ENCODE data around the gene UBAC2.

The UBAC2 gene

DNA sequence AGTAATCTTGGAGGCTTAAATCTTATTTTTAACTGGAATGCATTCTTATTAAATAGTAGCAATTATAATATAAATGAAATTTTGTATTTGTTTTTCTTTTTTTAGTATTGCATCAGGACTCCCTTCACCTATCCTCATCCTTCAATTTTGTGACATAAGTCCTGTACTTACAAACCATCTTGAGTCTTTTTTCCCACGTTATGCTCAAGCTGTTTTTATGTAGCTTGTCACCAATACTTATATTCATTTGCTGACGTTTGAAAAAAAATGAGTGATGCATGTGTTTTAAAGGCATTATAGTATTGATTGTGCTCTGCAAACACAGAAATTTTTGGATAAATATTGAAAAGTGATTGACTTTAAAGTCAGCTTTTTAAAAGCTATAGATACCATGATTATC is 56.6 kb downstream of the UBAC2 start:
- peaks cover 5 to 24% (median 14%) of the 10 kb centered on the region in 4 experiments for H3K36me3 ChIP-seq (ENCODE audit: control insufficient read depth in 4 of 4, insufficient read depth in 4 of 4, low read length in 3 of 4)
- no CpG with 5 or more reads among the region's 2 CpGs for WGBS (ENCODE audit: insufficient coverage)
- DNase-seq = no peak
- no peaks in the 10 kb centered on the region for H3K27me3 ChIP-seq (replicated peaks in 2 of 5; ENCODE audit: control insufficient read depth in 4 of 5, insufficient read depth in 5 of 5, low read length in 4 of 5)
- no peak overlapping the region for H3K4me3 ChIP-seq (ENCODE audit: control insufficient read depth in 1 of 7, extremely low read depth in 1 of 7, insufficient read depth in 4 of 7, low read depth in 2 of 7, low read length in 6 of 7)
- no peaks in the 10 kb centered on the region for H3K9me3 ChIP-seq (ENCODE audit: control extremely low read depth in 1 of 5, control insufficient read depth in 4 of 5, insufficient read depth in 2 of 5, low read depth in 1 of 5, low read length in 4 of 5)
- POLR2A ChIA-PET = interaction anchor here (1.5 kb wide), 1 partner anchor 57 kb away, joined by 5 read pairs; no protein-coding TSS in a partner anchor
- peak overlapping the region in 1 of 2 experiments; percentile 67 for H3K27ac ChIP-seq (ENCODE audit: insufficient read depth in 1 of 2, low read depth in 1 of 2, low read length in 2 of 2, poor library complexity in 1 of 2, severe bottlenecking in 2 of 2)
- CTCF ChIA-PET = interaction anchor here (1.0 to 3.6 kb wide), 4 partner anchors 12 to 72 kb away, joined by 3 to 23 read pairs (median 6); no protein-coding TSS in a partner anchor
- peaks cover 16 to 33% (median 24%) of the 10 kb centered on the region in 4 experiments for H3K4me1 ChIP-seq (ENCODE audit: control extremely low read depth in 1 of 4, control insufficient read depth in 4 of 4, insufficient read depth in 4 of 4, low read length in 3 of 4)

- H3K36me3 ChIP-seq (ENCODE audit: control insufficient read depth in 4 of 4, insufficient read depth in 4 of 4, low read length in 3 of 4) = peaks cover 5 to 24% (median 14%) of the 10 kb centered on the region in 4 experiments
- ChIA-PET POLR2A (interaction anchor here (1.5 kb wide), 1 partner anchor 59 kb away, joined by 5 read pairs; no protein-coding TSS in a partner anchor), CTCF (interaction anchor here (0.8 to 1.9 kb wide), 7 partner anchors 11 to 101 kb away, joined by 3 to 6 read pairs (median 3); no protein-coding TSS in a partner anchor)
- H3K4me1 ChIP-seq (ENCODE audit: control extremely low read depth in 1 of 4, control insufficient read depth in 4 of 4, insufficient read depth in 4 of 4, low read length in 3 of 4) = peaks cover 16 to 38% (median 24%) of the 10 kb centered on the region in 4 experiments
- H3K9me3 ChIP-seq (ENCODE audit: control extremely low read depth in 1 of 5, control insufficient read depth in 4 of 5, insufficient read depth in 2 of 5, low read depth in 1 of 5, low read length in 4 of 5) = no peaks in the 10 kb centered on the region
- H3K27ac ChIP-seq (ENCODE audit: insufficient read depth in 1 of 2, low read depth in 1 of 2, low read length in 2 of 2, poor library complexity in 1 of 2, severe bottlenecking in 2 of 2) = peak within 1 kb of the TSS; percentile 41 to 67
- DNase-seq = peak in 2 of 3 donors; percentile 54 to 62
- WGBS (ENCODE audit: insufficient coverage) = 8% methylated on average over 4 of the region's 4 CpGs
- H3K4me3 ChIP-seq (ENCODE audit: control insufficient read depth in 1 of 7, extremely low read depth in 1 of 7, insufficient read depth in 4 of 7, low read depth in 2 of 7, low read length in 6 of 7) = peak within 1 kb of the TSS in 6 of 7 experiments; percentile 11 to 63 (median 29)
- no peaks in the 10 kb centered on the region for H3K27me3 ChIP-seq (replicated peaks in 2 of 5; ENCODE audit: control insufficient read depth in 4 of 5, insufficient read depth in 5 of 5, low read length in 4 of 5)
Observed at GRCh38 chr13:99258210-99258860, 57.7 kb downstream of the UBAC2 start, which contains the start of gene GPR18. Gene GPR18, minus strand, starts transcription at chr13:99258379. Its CDS starts 2,507 bp downstream, at chr13:99255872.

GRCh38 chr13:99258946-99259345 is 58.3 kb downstream of the UBAC2 start:
- Histone ChIP-seq H3K27ac (ENCODE audit: insufficient read depth in 1 of 2, low read depth in 1 of 2, low read length in 2 of 2, poor library complexity in 1 of 2, severe bottlenecking in 2 of 2) (peak overlapping the region; percentile 41 to 67), H3K36me3 (ENCODE audit: control insufficient read depth in 4 of 4, insufficient read depth in 4 of 4, low read length in 3 of 4) (peaks cover 3 to 24% (median 14%) of the 10 kb centered on the region in 4 experiments), H3K4me3 (ENCODE audit: control insufficient read depth in 1 of 7, extremely low read depth in 1 of 7, insufficient read depth in 4 of 7, low read depth in 2 of 7, low read length in 6 of 7) (peak overlapping the region in 6 of 7 experiments; percentile 11 to 63 (median 20)), H3K27me3 (replicated peaks in 2 of 5; ENCODE audit: control insufficient read depth in 4 of 5, insufficient read depth in 5 of 5, low read length in 4 of 5) (no peaks in the 10 kb centered on the region), H3K9me3 (ENCODE audit: control extremely low read depth in 1 of 5, control insufficient read depth in 4 of 5, insufficient read depth in 2 of 5, low read depth in 1 of 5, low read length in 4 of 5) (no peaks in the 10 kb centered on the region), H3K4me1 (ENCODE audit: control extremely low read depth in 1 of 4, control insufficient read depth in 4 of 4, insufficient read depth in 4 of 4, low read length in 3 of 4) (peaks cover 21 to 44% (median 27%) of the 10 kb centered on the region in 4 experiments)
- DNase-seq = peak; percentile 41 to 85 (median 77)
- ChIA-PET CTCF (interaction anchor here (0.7 to 2.7 kb wide), 8 partner anchors 9 to 102 kb away, joined by 3 to 14 read pairs (median 6); partner anchors contain the start of gene UBAC2), POLR2A (interaction anchor here (0.6 to 1.0 kb wide), 2 partner anchors 58 to 78 kb away, joined by 3 to 4 read pairs; partner anchors contain the start of gene UBAC2)
- WGBS (ENCODE audit: insufficient coverage) = no CpG with 5 or more reads among the region's 3 CpGs

DNA sequence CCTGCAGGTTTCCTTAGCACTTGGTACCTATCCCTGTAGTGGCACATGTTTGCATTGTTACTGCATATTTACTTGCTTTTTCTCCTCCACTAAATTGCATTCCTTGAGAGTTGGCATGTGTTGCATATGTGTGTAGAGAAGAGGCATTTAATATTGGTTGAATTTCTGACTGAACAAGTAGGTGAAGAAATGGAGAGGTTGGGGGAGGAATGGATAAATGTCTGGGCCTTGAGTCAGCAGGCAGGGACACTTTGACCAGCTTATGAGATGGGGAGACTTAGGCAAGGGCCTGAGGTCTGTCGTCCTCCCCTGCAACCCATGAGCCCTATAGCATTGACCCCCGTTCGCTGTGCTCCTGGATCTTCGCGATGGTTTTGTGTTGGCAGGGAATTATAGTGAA is 59.6 kb downstream of the UBAC2 start:
- peaks cover 2 to 21% (median 9%) of the 10 kb centered on the region in 4 experiments for H3K36me3 ChIP-seq (ENCODE audit: control insufficient read depth in 4 of 4, insufficient read depth in 4 of 4, low read length in 3 of 4)
- ChIA-PET CTCF (interaction anchor here (1.1 to 2.7 kb wide), 6 partner anchors 9 to 176 kb away, joined by 3 to 14 read pairs (median 8); partner anchors contain the start of gene UBAC2), POLR2A (no interaction called here)
- no peak overlapping the region for H3K27ac ChIP-seq (ENCODE audit: insufficient read depth in 1 of 2, low read depth in 1 of 2, low read length in 2 of 2, poor library complexity in 1 of 2, severe bottlenecking in 2 of 2)
- peaks cover 28 to 57% (median 34%) of the 10 kb centered on the region in 4 experiments for H3K4me1 ChIP-seq (ENCODE audit: control extremely low read depth in 1 of 4, control insufficient read depth in 4 of 4, insufficient read depth in 4 of 4, low read length in 3 of 4)
- no peak overlapping the region for H3K4me3 ChIP-seq (ENCODE audit: control insufficient read depth in 1 of 7, extremely low read depth in 1 of 7, insufficient read depth in 4 of 7, low read depth in 2 of 7, low read length in 6 of 7)
- WGBS (ENCODE audit: insufficient coverage) = no CpG with 5 or more reads among the region's 5 CpGs
- no peaks in the 10 kb centered on the region for H3K27me3 ChIP-seq (replicated peaks in 2 of 5; ENCODE audit: control insufficient read depth in 4 of 5, insufficient read depth in 5 of 5, low read length in 4 of 5)
- no peak for DNase-seq
- H3K9me3 ChIP-seq (ENCODE audit: control extremely low read depth in 1 of 5, control insufficient read depth in 4 of 5, insufficient read depth in 2 of 5, low read depth in 1 of 5, low read length in 4 of 5) = no peaks in the 10 kb centered on the region

GRCh38 chr13:99261059-99261458 is 60.4 kb downstream of the UBAC2 start:
- no CpG with 5 or more reads among the region's 1 CpG for WGBS (ENCODE audit: insufficient coverage)
- Histone ChIP-seq H3K4me1 (ENCODE audit: control extremely low read depth in 1 of 4, control insufficient read depth in 4 of 4, insufficient read depth in 4 of 4, low read length in 3 of 4) (peaks cover 28 to 60% (median 35%) of the 10 kb centered on the region in 4 experiments), H3K9me3 (ENCODE audit: control extremely low read depth in 1 of 5, control insufficient read depth in 4 of 5, insufficient read depth in 2 of 5, low read depth in 1 of 5, low read length in 4 of 5) (no peaks in the 10 kb centered on the region), H3K36me3 (ENCODE audit: control insufficient read depth in 4 of 4, insufficient read depth in 4 of 4, low read length in 3 of 4) (peaks cover 2 to 21% (median 5%) of the 10 kb centered on the region in 4 experiments), H3K4me3 (ENCODE audit: control insufficient read depth in 1 of 7, extremely low read depth in 1 of 7, insufficient read depth in 4 of 7, low read depth in 2 of 7, low read length in 6 of 7) (no peak overlapping the region), H3K27ac (ENCODE audit: insufficient read depth in 1 of 2, low read depth in 1 of 2, low read length in 2 of 2, poor library complexity in 1 of 2, severe bottlenecking in 2 of 2) (no peak overlapping the region), H3K27me3 (replicated peaks in 2 of 5; ENCODE audit: control insufficient read depth in 4 of 5, insufficient read depth in 5 of 5, low read length in 4 of 5) (no peaks in the 10 kb centered on the region)
- no peak for DNase-seq
- POLR2A ChIA-PET = no interaction called here
- CTCF ChIA-PET = interaction anchor here (0.6 to 2.7 kb wide), 5 partner anchors 8 to 215 kb away, joined by 3 to 14 read pairs (median 6); no protein-coding TSS in a partner anchor

GRCh38 chr13:99263126-99263785 is 62.6 kb downstream of the UBAC2 start:
- WGBS (ENCODE audit: insufficient coverage) = 100% methylated on average over 1 of the region's 7 CpGs
- no peaks in the 10 kb centered on the region for H3K27me3 ChIP-seq (replicated peaks in 2 of 5; ENCODE audit: control insufficient read depth in 4 of 5, insufficient read depth in 5 of 5, low read length in 4 of 5)
- ChIA-PET POLR2A (interaction anchor here (0.5 to 1.3 kb wide), 2 partner anchors 76 to 87 kb away, joined by 3 read pairs; no protein-coding TSS in a partner anchor), CTCF (interaction anchor here (0.6 to 10.8 kb wide), 8 partner anchors 9 to 244 kb away, joined by 3 to 196 read pairs (median 60); partner anchors contain the start of gene UBAC2)
- H3K27ac ChIP-seq (ENCODE audit: insufficient read depth in 1 of 2, low read depth in 1 of 2, low read length in 2 of 2, poor library complexity in 1 of 2, severe bottlenecking in 2 of 2) = no peak overlapping the region
- H3K4me3 ChIP-seq (ENCODE audit: control insufficient read depth in 1 of 7, extremely low read depth in 1 of 7, insufficient read depth in 4 of 7, low read depth in 2 of 7, low read length in 6 of 7) = no peak overlapping the region
- peaks cover 21 to 48% (median 29%) of the 10 kb centered on the region in 4 experiments for H3K4me1 ChIP-seq (ENCODE audit: control extremely low read depth in 1 of 4, control insufficient read depth in 4 of 4, insufficient read depth in 4 of 4, low read length in 3 of 4)
- DNase-seq = no peak
- peaks cover 2 to 33% (median 7%) of the 10 kb centered on the region in 4 experiments for H3K36me3 ChIP-seq (ENCODE audit: control insufficient read depth in 4 of 4, insufficient read depth in 4 of 4, low read length in 3 of 4)
- no peaks in the 10 kb centered on the region for H3K9me3 ChIP-seq (ENCODE audit: control extremely low read depth in 1 of 5, control insufficient read depth in 4 of 5, insufficient read depth in 2 of 5, low read depth in 1 of 5, low read length in 4 of 5)

Data from common myeloid progenitor, CD34-positive (primary cell).